GM19240 (cell line): ENCODE results near the gene GSTM1.
"Not testable (repeated sequence)": the region's sequence is repeated elsewhere in the genome, so short reads cannot be mapped to it uniquely, and the experiment has no call there.

Source experiments
- DNase-seq: peaks from one replicate; pipeline ENCODE4 v3.0.0; 2011; ENCODE audit warnings: low spot score; ENCODE audit not compliant: insufficient read length

Gene GSTM1

GRCh38 chr1:109659997-109660690 lies 27.5 kb upstream of the GSTM1 start:
- DNase-seq: no peak

GRCh38 chr1:109660691-109661026 lies 27.0 kb upstream of the GSTM1 start:
- not testable (repeated sequence) for DNase-seq

- DNase-seq: no peak
These were observed 26.2 kb upstream of the GSTM1 start for GRCh38 chr1:109661391-109661790.

GRCh38 chr1:109664671-109665070 lies 22.9 kb upstream of the GSTM1 start:
- no peak for DNase-seq

GRCh38 chr1:109667452-109668122 lies 20.0 kb upstream of the GSTM1 start, which contains the start of gene GSTM2:
TSS of gene GSTM2 (plus strand) at chr1:109668057. CDS start at chr1:109668116, 59 bp downstream.
- DNase-seq: peak; percentile 51

GRCh38 chr1:109668123-109668775 lies 19.4 kb upstream of the GSTM1 start:
- no peak for DNase-seq

GRCh38 chr1:109669246-109669948 lies 18.2 kb upstream of the GSTM1 start:
- no peak for DNase-seq

- not testable (repeated sequence) for DNase-seq
These were observed 17.7 kb upstream of the GSTM1 start for GRCh38 chr1:109669949-109670302.

- no peak for DNase-seq
These were observed 16.6 kb upstream of the GSTM1 start for GRCh38 chr1:109671067-109671466.

- DNase-seq: not testable (repeated sequence)
These were observed 13.8 kb upstream of the GSTM1 start for GRCh38 chr1:109673861-109674260.

GRCh38 chr1:109676683-109677381 lies 10.8 kb upstream of the GSTM1 start:
- not testable (repeated sequence) for DNase-seq

- no peak for DNase-seq
These were observed 10.2 kb upstream of the GSTM1 start for GRCh38 chr1:109677459-109677858.

GRCh38 chr1:109678637-109679036 lies 9.0 kb upstream of the GSTM1 start:
- not testable (repeated sequence) for DNase-seq

- DNase-seq: not testable (repeated sequence)
These were observed 2.8 kb upstream of the GSTM1 start for GRCh38 chr1:109684777-109685176.

GRCh38 chr1:109685399-109685798 lies 2.2 kb upstream of the GSTM1 start:
- not testable (repeated sequence) for DNase-seq

GRCh38 chr1:109685890-109686289 lies 1.7 kb upstream of the GSTM1 start:
- not testable (repeated sequence) for DNase-seq

GRCh38 chr1:109687109-109687508 lies 508 bp upstream of the GSTM1 start:
- not testable (repeated sequence) for DNase-seq

- DNase-seq: no peak
These were observed 2.3 kb downstream of the GSTM1 start for GRCh38 chr1:109689844-109690405.

GRCh38 chr1:109691759-109692158 lies 4.1 kb downstream of the GSTM1 start:
- no peak for DNase-seq

- DNase-seq: not testable (repeated sequence)
These were observed 6.8 kb downstream of the GSTM1 start for GRCh38 chr1:109694400-109694799.

GRCh38 chr1:109695138-109695537 lies 7.5 kb downstream of the GSTM1 start:
- DNase-seq: not testable (repeated sequence)
